Lower leg skin (tissue), 3 donors: Measurements from ENCODE around the gene ATAD2B.

Experiments
- CTCF ChIP-seq, 3 donors: fragments of 450-650 bp; IDR thresholded peaks; one replicate each; pipeline ENCODE4 v1.5.1; 2016; ENCODE audit warnings: antibody characterized with exemption in 3 of 3, mild to moderate bottlenecking in 3 of 3, moderate library complexity in 2 of 3
- POLR2A ChIP-seq, 2 donors: fragments of 450-650 bp; IDR thresholded peaks; one replicate each; pipeline ENCODE4 v1.6.1; 2016 to 2017; ENCODE audit warnings: antibody characterized with exemption in 2 of 2, mild to moderate bottlenecking in 1 of 2, moderate library complexity in 1 of 2

DNA sequence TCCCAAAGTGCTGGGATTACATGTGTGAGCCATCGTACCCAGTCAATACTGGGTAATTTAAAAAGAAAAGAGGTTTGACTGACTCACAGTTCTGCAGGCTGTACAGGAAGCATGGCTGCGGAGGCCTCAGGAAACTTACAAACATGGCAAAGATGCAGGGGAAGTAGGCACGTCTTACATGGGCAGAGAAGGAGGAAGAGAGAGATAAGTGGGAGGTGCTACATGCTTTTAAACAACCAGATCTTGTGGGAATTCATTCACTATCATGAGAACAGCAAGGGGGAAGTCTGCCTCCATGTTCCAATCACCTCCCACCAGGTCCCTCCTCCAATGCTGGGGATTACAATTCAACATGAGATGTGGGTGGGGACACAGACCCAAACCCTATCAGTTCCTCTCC, 192.5 kb downstream of the ATAD2B start:
- TF ChIP-seq CTCF (IDR thresholded peaks at IDR 0.05) = no peak
- no peak for TF ChIP-seq POLR2A (IDR thresholded peaks at IDR 0.05)
